Measurements from ENCODE around the gene SETD2.

DNA sequence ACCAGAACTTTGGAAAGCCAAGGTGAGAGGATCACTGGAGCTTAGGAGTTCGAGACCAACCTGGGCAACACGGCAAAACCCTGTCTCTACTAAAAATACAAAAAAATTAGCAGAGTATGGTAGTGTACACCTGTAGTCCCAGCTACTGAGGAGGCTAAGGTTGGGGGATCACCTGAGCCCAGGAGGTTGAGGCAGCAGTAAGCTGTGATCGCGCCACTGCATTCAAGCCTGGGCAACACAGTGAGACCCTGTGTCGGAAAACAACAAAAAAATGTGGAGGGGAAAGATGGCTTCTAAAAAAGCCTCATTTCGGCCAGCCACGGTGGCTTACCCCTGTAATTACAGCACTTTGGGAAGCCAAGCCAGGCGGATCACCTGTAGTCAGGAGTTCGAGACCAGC lies 54.5 kb downstream of the SETD2 start:
- TF ChIP-seq ZNF830 (CRISPR knock-in tag; IDR thresholded peaks at IDR 0.05) (no peak), ZNF239 (CRISPR knock-in tag; IDR thresholded peaks at IDR 0.05) (no peak), MXI1 (IDR thresholded peaks at IDR 0.05; ENCODE audit: low read depth, low read length) (no peak)
